GOT3 (cell line): ENCODE results near the gene DTX1.

ENCODE experiments used
- DNase-seq: peaks from one replicate; lab custom pipeline; 2025; ENCODE audit warnings: mixed read lengths; lab: John Stamatoyannopoulos, UW

DTX1 gene

DNA sequence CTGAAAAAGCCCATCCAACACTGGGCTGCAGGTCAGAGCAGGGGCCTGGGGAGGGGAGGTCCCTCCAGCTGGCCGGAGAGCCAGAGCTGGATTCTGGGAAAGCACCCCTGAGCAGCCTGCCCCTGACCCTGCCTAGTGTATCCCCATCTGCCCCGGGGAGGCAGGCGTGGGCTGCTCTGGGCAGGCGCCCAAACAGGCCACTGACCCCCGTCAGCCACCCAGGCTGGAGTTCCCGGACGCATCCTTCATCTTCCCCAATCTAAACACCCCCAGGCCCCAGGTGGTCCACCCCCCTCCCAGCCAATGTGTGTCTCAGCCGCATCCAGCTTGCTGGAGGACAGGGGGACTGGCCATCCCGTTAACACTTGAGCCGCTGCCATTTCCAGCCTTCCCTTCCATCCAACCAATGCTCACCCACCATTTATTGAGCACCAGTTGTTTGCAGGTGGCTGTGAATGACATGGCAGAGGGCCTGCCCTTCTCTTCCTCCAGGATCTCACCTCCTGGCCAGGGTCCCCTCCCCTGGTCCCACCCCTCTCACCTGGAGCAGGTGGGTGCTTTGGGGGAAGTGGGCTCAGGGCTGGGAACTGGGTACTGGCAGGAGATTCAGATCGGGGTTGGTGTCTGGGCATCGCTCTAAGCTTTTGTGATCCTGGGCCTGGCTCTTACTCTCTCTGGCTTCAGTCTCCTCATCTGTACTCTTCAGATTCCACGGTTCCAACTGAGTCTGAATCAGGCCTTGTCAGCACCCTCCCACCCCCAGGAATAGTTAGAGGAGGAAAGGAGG lies 743 bp upstream of the DTX1 start:
- DNase-seq, result no peak

DNA sequence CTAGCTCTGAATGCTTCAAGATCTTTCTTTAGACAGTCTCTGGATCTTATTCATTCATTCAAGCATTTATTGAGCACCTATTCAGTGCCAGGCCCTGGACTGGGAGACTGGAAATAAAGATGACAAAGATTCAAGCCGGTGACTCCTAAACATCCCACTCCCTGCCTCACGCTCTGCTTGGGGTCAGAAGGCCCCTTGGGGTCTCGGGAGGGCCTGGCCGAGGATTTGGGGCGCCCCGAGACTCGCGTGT lies 224 bp upstream of the DTX1 start:
- no peak for DNase-seq

GRCh38 chr12:113057565-113058485 lies 1.3 kb downstream of the DTX1 start:
- no peak for DNase-seq

GRCh38 chr12:113058553-113058952 lies 2.0 kb downstream of the DTX1 start:
- DNase-seq, result no peak

- no peak for DNase-seq
Observed at GRCh38 chr12:113059071-113059595, 2.6 kb downstream of the DTX1 start.

GRCh38 chr12:113060336-113060960 lies 3.9 kb downstream of the DTX1 start:
- DNase-seq, result no peak

- no peak for DNase-seq
Observed at GRCh38 chr12:113061061-113061694, 4.6 kb downstream of the DTX1 start.

GRCh38 chr12:113062502-113063395 lies 6.2 kb downstream of the DTX1 start:
- DNase-seq, result no peak

DNA sequence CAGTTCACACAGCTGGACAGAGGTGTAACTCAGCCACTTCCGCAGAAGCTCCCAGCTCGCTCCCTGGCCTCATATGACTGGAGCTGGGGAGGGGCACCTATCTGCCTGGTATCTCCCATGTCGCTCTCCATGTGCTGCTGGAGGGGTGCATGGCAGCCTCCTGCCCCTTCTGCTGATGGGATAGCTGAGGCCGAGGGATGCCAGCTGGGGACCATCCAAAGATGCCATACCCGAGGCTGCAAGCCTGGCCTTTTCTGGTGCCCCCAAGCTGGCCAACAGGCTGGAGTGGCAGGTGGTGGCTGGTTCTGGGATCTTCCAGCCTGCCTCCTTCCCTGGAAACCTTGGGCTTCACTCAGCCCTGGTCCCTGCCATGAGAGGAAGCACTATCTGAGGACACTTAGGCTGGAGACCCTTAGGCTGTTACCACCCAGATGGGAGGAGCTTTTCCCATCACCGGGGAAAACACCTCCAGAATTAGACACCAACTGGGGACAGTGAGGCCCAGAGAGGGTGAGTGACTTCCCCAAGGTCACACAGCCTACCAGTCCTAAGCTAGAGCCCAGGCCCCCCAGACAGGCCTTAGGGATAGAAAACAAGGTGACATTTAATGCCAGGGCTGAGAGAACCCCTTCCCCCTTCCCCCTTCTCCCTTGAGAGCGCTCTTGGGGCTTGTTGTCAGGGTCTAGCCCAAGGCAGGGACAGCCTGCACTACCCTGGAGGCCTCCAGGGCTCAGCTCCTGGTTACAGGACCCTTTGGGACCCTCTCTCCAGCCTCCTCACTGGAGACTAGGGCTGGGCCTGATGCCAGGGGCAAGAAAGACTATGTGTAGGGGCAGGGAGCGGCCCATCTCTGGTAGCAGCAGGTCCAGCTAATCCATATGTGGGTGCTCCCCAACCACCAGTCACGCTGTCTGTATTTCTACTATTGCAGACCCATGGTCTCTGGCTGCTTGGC lies 7.1 kb downstream of the DTX1 start:
- no peak for DNase-seq

GRCh38 chr12:113064395-113065125 lies 8.0 kb downstream of the DTX1 start:
- DNase-seq, result no peak

DNA sequence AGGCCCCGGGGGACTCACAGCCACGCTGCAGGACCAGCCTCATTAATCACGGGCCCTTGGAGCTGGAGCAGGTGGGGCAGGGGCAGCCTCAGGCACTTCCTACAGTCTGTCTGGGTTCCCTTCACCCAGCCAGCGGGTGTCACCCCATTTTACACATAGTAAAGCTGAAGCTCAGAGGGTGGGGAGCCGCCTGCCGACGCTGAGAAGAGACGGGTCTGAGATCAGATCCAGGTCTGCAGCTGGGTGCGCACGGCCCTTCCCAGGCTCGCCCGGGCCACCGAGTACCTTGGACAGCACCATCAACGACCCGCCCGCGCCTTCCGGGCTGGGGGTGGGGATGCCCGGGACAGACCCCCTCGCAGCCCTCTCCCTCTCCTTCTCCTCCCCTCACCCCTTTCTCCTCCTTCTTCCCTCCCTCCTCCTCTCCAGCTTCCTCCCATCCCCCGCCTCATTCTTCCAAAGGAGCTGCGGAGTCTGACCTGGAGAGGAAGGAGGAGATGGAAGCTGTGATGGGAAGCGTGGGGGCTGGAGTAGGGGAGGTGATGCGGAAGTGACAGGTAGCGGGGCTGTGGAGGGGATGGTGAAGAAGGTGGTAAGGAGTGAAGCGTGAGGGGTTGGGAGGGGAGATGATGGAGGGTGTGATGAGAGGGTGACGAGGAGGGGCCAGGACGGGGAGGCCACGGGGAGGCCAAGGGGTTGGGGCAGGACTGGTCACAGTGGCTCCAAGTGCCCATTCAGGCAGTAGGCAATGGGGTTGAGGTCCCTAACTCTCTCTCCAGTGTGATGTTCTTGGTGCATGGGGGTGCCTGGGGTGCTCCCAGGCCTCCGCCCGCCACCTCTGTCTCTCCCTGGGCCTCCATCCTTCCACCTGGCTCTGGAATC lies 8.8 kb downstream of the DTX1 start:
- no peak for DNase-seq

- DNase-seq, result no peak
Observed at GRCh38 chr12:113066813-113067400, 10.4 kb downstream of the DTX1 start.

DNA sequence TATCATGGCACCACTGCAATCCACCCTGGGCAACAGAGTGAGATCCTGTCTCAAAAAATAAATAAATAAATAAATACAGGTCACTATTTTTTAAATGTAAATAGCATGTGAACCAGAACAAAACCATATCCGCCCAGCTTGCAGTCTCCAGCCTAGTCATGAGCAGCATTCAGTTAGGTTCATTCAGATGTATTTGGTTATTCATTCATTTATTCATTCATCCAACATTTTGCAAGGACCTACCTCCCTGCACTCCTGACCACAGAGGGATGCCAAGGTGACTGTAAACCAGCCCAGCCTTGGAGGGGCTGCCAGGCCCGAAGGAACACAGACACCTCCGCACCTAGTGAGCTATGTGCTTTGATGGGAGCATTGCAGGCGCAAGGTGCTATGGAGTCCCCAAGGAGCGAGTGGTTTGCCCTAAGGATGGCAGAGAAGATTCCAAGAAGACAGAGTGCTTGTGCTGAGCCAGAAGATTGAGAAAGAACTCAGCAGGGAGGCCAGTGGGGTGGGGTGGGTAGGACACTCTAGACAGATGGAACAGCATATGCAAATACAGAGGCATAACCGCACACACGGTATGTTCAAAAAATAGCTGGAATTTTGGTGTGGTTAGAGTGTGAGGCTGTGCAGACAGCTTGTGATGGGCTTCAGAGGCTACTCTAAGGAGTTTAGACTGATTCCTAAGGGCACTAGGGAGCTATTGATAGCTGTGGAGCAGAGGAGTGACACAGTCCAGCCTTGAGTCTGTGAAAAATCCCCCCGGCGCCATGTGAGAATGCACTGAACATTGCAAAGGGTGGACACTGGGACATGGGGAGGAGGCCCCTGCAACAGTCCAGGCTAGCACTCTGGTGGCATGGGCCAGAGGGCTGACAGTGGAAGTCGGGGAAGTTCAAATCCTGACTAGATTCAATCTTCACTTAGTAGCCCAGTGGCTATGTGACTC lies 11.7 kb downstream of the DTX1 start:
- no peak for DNase-seq

DNA sequence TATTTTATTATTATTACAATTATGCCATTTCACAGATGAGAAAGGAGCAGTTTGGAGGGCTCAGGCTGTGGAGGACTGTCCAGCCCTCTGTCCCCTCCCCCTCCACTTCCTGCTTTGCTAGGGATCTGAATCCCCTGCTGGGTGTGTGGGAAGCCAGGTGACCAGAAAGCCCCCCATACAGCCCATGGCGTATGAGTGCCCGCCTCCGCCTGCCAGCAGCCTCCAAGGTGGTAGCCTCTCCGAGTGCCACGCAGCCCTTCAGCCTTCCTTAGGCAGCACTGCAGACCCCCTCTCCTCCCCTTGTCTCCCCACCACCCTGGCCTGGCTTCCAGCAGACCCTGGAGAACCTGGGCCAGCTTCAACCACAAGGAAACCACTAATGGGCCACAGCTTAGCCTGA lies 12.6 kb downstream of the DTX1 start:
- DNase-seq, result no peak

DNA sequence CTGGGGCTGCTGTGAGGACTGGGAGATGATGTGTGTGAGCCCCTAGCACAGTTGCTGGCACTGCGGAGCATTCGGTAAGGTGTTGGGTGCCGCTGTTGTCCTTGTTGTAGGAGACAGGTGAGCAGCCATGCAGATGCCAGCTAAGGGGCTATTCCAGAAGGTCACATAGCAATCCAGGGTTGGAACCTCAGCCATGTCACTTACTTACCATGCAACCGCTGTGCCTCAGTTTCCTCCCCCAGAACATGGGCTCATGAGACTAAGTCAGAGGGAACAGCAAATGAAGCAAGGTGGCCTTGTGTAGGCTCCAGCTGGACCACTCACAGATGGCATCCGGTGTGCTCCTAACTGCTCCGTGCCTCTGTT lies 13.2 kb downstream of the DTX1 start:
- DNase-seq, result no peak

GRCh38 chr12:113070117-113070906 lies 13.8 kb downstream of the DTX1 start:
- DNase-seq, result no peak
